OCI-LY3 (cell line): ENCODE data around the gene RNF17.

ENCODE experiments used
- H2AFZ ChIP-seq: fragments of 200-600, 300-600 bp; shearing (Covaris generic); 2 replicates; pipeline ENCODE4 v1.6.0; 2014; ENCODE audit warnings: antibody characterized with exemption, low read depth, low read length
- H3K27ac ChIP-seq: fragments of 200-600, 300-600 bp; sonication (generic); 2 replicates; pipeline ENCODE4 v1.5.1; 2014; ENCODE audit warnings: mild to moderate bottlenecking, low read length, moderate library complexity, mixed read lengths
- H3K27me3 ChIP-seq: fragments of 200-600, 300-600 bp; sonication (generic); 2 replicates; pipeline ENCODE4 v1.6.1; 2014; ENCODE audit warnings: low read depth, low read length, mixed read lengths
- H3K36me3 ChIP-seq: fragments of 200-600, 300-600 bp; sonication (generic); replicated peaks from 2 replicates; pipeline ENCODE3; 2014; ENCODE audit warnings: low read depth, low read length, mixed read lengths
- H3K4me1 ChIP-seq: fragments of 300-600, 200-600 bp; sonication (generic); 2 replicates; pipeline ENCODE4 v1.6.1; 2014; ENCODE audit warnings: low read length, mixed read lengths
- H3K4me2 ChIP-seq: fragments of 200-600, 300-600 bp; sonication (generic); 2 replicates; pipeline ENCODE4 v1.6.1; 2014; ENCODE audit warnings: low read length, mixed read lengths
- H3K4me3 ChIP-seq: fragments of 300-600, 200-600 bp; sonication (generic); 2 replicates; pipeline ENCODE4 v1.5.1; 2014; ENCODE audit warnings: antibody characterized with exemption, mild to moderate bottlenecking, low read length, moderate library complexity
- H3K79me2 ChIP-seq: fragments of 300-600, 200-600 bp; shearing (Covaris generic); 2 replicates; pipeline ENCODE4 v1.6.1; 2014; ENCODE audit warnings: mild to moderate bottlenecking, low read length, mixed read lengths
- H3K9ac ChIP-seq: fragments of 300-600, 200-600 bp; shearing (Covaris generic); 2 replicates; pipeline ENCODE4 v1.6.0; 2014; ENCODE audit warnings: mild to moderate bottlenecking, low read length, moderate library complexity
- H3K9me3 ChIP-seq: fragments of 200-600, 300-600 bp; shearing (Covaris generic); 2 replicates; pipeline ENCODE4 v1.6.1; 2014; ENCODE audit warnings: low read length, mixed read lengths; ENCODE audit not compliant: insufficient read depth
- H4K20me1 ChIP-seq: fragments of 200-600, 300-600 bp; sonication (generic); 2 replicates; pipeline ENCODE4 v1.6.1; 2016; ENCODE audit warnings: low read length, mixed read lengths; ENCODE audit not compliant: insufficient read depth
- EZH2phosphoT487 ChIP-seq: fragments of 200-600 bp; shearing (Covaris generic); IDR thresholded peaks from 2 replicates; pipeline ENCODE4 v1.6.1; 2018; ENCODE audit warnings: antibody characterized with exemption, mixed run types, low read depth
- TF ChIP-seq, protein P1 (sequence below): fragments of 200-600, 300-600 bp; sonication (generic); IDR thresholded peaks from 2 replicates; pipeline ENCODE4 v1.5.1; 2014; ENCODE audit warnings: antibody characterized with exemption, low read length, low read depth

Gene RNF17

DNA sequence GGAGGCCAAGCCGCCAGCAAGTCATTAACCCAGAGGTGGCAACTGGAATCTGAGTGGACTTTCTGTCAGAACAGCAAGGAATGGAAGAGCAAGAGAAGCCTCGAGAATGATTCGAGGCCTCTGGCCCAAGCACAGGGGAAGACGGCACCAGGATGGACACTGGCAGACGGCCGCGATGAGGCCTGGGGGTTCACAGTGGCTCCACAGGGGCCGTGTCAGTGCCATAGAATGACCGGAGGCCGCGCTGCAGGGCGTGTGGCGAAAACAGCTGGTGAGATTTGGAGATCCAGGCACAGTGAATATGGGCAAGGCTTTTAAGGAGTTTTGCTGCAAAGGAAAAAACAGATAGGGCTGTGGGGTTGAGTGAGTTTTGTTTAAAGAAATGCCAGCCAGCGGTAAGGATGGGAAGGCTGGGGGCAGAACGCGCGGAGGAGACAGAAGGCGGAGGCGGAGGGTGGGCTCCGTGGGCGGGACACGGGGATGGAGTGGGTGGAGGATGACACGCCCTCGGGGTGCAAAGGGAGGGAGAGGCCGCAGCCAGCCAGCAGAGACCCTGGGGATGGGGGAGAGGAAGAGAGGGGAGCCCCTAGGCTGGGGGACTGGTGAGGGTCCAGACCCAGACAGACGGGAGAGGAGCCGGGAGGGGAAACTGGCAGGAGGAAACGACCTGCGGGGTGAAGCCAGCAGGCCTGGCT, 130.5 kb downstream of the RNF17 start:
- Histone ChIP-seq H3K9me3 (no peaks in the 10 kb centered on the region), H3K4me1 (no peaks in the 10 kb centered on the region), H2AFZ (no peak overlapping the region), H3K36me3 (peaks cover 53% of the 10 kb centered on the region), H3K79me2 (no peaks in the 10 kb centered on the region), H4K20me1 (no peaks in the 10 kb centered on the region), H3K9ac (no peak overlapping the region), H3K27me3 (no peaks in the 10 kb centered on the region), H3K4me2 (no peak overlapping the region), H3K4me3 (no peak overlapping the region), H3K27ac (no peak overlapping the region)
- TF ChIP-seq, protein P1, sequence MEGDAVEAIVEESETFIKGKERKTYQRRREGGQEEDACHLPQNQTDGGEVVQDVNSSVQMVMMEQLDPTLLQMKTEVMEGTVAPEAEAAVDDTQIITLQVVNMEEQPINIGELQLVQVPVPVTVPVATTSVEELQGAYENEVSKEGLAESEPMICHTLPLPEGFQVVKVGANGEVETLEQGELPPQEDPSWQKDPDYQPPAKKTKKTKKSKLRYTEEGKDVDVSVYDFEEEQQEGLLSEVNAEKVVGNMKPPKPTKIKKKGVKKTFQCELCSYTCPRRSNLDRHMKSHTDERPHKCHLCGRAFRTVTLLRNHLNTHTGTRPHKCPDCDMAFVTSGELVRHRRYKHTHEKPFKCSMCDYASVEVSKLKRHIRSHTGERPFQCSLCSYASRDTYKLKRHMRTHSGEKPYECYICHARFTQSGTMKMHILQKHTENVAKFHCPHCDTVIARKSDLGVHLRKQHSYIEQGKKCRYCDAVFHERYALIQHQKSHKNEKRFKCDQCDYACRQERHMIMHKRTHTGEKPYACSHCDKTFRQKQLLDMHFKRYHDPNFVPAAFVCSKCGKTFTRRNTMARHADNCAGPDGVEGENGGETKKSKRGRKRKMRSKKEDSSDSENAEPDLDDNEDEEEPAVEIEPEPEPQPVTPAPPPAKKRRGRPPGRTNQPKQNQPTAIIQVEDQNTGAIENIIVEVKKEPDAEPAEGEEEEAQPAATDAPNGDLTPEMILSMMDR, result no peak
- TF ChIP-seq EZH2phosphoT487, result no peak

DNA sequence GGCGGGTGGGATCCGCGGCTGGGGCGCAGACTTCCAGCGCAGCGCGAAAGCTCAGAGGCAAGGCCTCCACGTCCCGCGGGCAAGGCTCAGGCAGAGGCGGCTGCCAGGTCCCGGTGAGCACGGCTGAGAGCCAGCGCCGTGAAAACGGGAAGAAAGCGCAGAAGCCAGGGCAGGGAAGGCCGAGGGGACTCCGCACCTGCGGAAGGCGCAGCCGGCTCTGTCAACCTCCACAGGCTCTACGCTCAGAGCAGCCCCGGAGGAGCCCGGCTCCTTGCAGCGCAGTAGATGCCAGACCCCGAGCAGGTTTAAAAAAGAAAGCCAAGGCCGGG, 131.0 kb downstream of the RNF17 start:
- Histone ChIP-seq H3K36me3 (peaks cover 53% of the 10 kb centered on the region), H3K9ac (no peak overlapping the region)
- no peak for TF ChIP-seq EZH2phosphoT487
- TF ChIP-seq, protein P1, result no peak

DNA sequence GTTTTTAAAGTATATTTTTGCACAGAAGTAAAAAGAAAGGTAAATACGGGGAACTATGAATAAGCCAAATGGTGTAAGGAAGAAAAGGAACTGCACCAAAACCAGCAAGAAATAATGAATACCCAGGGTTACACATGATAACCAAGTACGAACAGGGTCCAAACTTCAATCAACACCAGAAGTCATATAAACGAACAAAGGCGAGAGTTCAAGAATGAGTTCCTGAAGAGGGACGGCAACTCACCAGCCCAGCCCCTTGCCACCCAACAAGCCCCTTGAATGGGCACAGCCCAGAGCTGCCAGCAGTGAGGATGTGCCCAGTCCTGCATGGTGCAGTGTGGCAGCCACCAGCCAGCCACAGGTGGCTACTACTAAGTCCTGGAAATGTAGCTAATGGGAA, 132.1 kb downstream of the RNF17 start:
- no peak overlapping the region for H2AFZ ChIP-seq
- H4K20me1 ChIP-seq, result peaks cover 8% of the 10 kb centered on the region
- no peak overlapping the region for H3K27ac ChIP-seq
- no peaks in the 10 kb centered on the region for H3K79me2 ChIP-seq
- H3K9me3 ChIP-seq, result no peaks in the 10 kb centered on the region
- H3K4me1 ChIP-seq, result peaks cover 10% of the 10 kb centered on the region
- H3K27me3 ChIP-seq, result no peaks in the 10 kb centered on the region
- no peak overlapping the region for H3K9ac ChIP-seq
- H3K36me3 ChIP-seq, result peaks cover 48% of the 10 kb centered on the region
- TF ChIP-seq EZH2phosphoT487, result no peak
- TF ChIP-seq, protein P1, result no peak
- no peak overlapping the region for H3K4me3 ChIP-seq
- H3K4me2 ChIP-seq, result no peak overlapping the region

More for the DNA sequence above, 131.0 kb downstream of the RNF17 start:
- H2AFZ ChIP-seq, result no peak overlapping the region
- no peak overlapping the region for H3K4me2 ChIP-seq
- no peak overlapping the region for H3K4me3 ChIP-seq
- H3K9me3 ChIP-seq, result no peaks in the 10 kb centered on the region
- no peak overlapping the region for H3K27ac ChIP-seq
- no peaks in the 10 kb centered on the region for H3K27me3 ChIP-seq
- no peaks in the 10 kb centered on the region for H3K79me2 ChIP-seq
- peaks cover under 1% of the 10 kb centered on the region; the same call in 1 of the 2 replicates for H4K20me1 ChIP-seq
- H3K4me1 ChIP-seq, result no peaks in the 10 kb centered on the region

DNA sequence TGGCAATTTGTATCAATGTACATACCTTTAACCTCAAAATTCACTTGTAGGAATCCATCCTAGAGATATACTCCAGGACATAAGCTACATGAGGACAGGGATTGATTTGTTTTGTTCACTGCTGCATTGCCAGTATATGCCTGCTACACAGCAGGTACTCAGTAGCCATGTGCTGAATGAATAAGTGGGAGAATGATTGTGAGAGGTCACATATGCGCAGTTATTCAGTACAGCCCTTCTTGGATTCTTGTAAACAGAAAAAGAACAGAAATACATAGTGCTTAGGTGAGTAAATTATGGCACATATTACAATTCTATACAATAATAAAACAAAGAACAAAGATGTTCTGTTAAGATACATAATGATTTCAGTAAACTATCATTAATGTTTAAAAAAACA, 133.3 kb downstream of the RNF17 start:
- Histone ChIP-seq H3K4me3 (no peak overlapping the region), H3K79me2 (no peaks in the 10 kb centered on the region), H3K4me2 (no peak overlapping the region), H4K20me1 (peaks cover 8% of the 10 kb centered on the region), H3K9ac (no peak overlapping the region), H2AFZ (no peak overlapping the region), H3K9me3 (no peaks in the 10 kb centered on the region), H3K27ac (no peak overlapping the region), H3K36me3 (peaks cover 45% of the 10 kb centered on the region), H3K27me3 (no peaks in the 10 kb centered on the region), H3K4me1 (peaks cover 11% of the 10 kb centered on the region)
- TF ChIP-seq EZH2phosphoT487, result no peak
